Stimulated activated CD8-positive, alpha-beta memory T cell treated with anti-CD3 and anti-CD28 coated beads, Interleukin-7, amount 100 ng/mL, for 24 hours (primary cell): ENCODE measurements around the gene TOMM22.

Experiments
- DNase-seq: peaks from one replicate; pipeline ENCODE4 v3.0.0-alpha.2; 2020; ENCODE audit warnings: low read depth

Gene TOMM22

DNA sequence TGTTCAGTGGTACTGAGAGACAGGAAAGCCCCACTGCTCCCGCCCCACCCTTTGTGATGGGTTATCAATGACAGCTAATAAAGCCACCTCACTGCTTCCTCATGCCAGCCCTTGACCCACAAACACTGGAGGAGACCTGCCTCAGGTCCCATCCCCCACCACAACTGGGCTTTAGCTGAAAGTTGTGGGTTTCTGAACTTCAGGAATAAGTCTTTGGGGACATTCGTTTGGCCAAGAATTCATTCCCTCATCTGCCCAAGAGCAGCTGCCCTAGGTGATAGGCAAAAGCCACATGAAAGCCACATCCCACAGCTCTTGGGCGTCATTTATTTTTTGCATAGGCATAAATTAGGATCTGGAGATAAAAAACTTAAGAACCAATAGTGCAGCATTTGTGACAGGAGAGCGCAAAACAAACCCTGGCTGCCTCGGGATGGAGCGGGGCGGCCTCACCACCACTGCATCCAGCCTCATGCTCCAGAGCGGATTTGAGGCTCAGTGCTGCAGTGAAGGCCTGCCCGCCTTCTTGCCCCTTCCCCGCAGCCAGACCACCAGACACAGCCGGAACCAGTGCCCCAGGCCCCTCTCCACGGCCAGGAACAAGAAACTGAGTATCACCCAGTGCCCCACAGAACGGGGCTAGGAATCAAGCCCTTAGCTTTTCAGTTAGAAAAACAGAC, 52.8 kb downstream of the TOMM22 start:
- DNase-seq, result no peak
